ENCODE results near the gene IL12RB1. TPM values are rescaled to one million over a fixed set of nuclear protein-coding genes. Genes with fewer than 3 reads are reported as not detected.

IL12RB1 gene
- total RNA-seq, 1 experiment from 2014 or later, result 0.36 TPM

GRCh38 chr19:18074192-18074591 is 12.5 kb downstream of the IL12RB1 start:
- TF ChIP-seq CTCF (IDR thresholded peaks at IDR 0.05), result no peak
- no peak for TF ChIP-seq REST (IDR thresholded peaks at IDR 0.05; ENCODE audit: insufficient read depth in 1 of 2, low read depth in 2 of 2, low read length in 1 of 2)
- no peak for TF ChIP-seq SIN3A (IDR thresholded peaks at IDR 0.05; ENCODE audit: borderline replicate concordance, insufficient read depth, low read depth, low read length)
- TF ChIP-seq TCF7L2 (IDR thresholded peaks at IDR 0.05; ENCODE audit: low read depth, low read length), result no peak
- no peak for TF ChIP-seq POLR2AphosphoS5 (IDR thresholded peaks at IDR 0.05; ENCODE audit: low read depth, low read length)
- Histone ChIP-seq H3K27me3 (ENCODE audit: control insufficient read depth, insufficient read depth, low read length) (no peaks in the 10 kb centered on the region), H3K4me1 (ENCODE audit: control insufficient read depth, insufficient read depth, low read length) (no peaks in the 10 kb centered on the region), H3K4me3 (ENCODE audit: low read depth in 2 of 2, low read length in 2 of 2) (no peak overlapping the region), H3K27ac (ENCODE audit: low read length) (no peak overlapping the region), H3K9me3 (ENCODE audit: control insufficient read depth, insufficient read depth, low read depth, low read length) (no peaks in the 10 kb centered on the region), H3K36me3 (ENCODE audit: control insufficient read depth, insufficient read depth, low read length) (no peaks in the 10 kb centered on the region)
- intact Hi-C loops (cut with micrococcal nuclease; ENCODE audit: unreplicated experiment), result no loop called here
- in situ Hi-C loops (cut with HindIII; ENCODE audit: low pct_unique_long_range_greater_than_20kb, low sequenced_read_pairs), result no loop called here
- no TSS peak for BruUV-seq (replicated peaks)
- POLR2A ChIA-PET, result no interaction called here
- CTCF ChIA-PET, result interaction anchor here (0.6 kb wide), 1 partner anchor 108 kb away, joined by 3 read pairs; no protein-coding TSS in a partner anchor
- ATAC-seq, result peak; percentile 78; the same call in 1 of the 2 replicates
- DNase-seq (ENCODE audit: low read depth, low spot score), result no peak

- in situ Hi-C loops (cut with HindIII; ENCODE audit: low pct_unique_long_range_greater_than_20kb, low sequenced_read_pairs), result no loop called here
Measured at GRCh38 chr19:18073197-18073596, 13.5 kb downstream of the IL12RB1 start.

More at GRCh38 chr19:18073197-18073596, 13.5 kb downstream of the IL12RB1 start:
- no peaks in the 10 kb centered on the region for H3K27me3 ChIP-seq (ENCODE audit: control insufficient read depth, insufficient read depth, low read length)
- H3K9me3 ChIP-seq (ENCODE audit: control insufficient read depth, insufficient read depth, low read depth, low read length), result no peaks in the 10 kb centered on the region
- intact Hi-C loops (cut with micrococcal nuclease; ENCODE audit: unreplicated experiment), result no loop called here
- TF ChIP-seq TCF7L2 (IDR thresholded peaks at IDR 0.05; ENCODE audit: low read depth, low read length), result no peak
- no peak for TF ChIP-seq SIN3A (IDR thresholded peaks at IDR 0.05; ENCODE audit: borderline replicate concordance, insufficient read depth, low read depth, low read length)
- no peak for TF ChIP-seq REST (IDR thresholded peaks at IDR 0.05; ENCODE audit: insufficient read depth in 1 of 2, low read depth in 2 of 2, low read length in 1 of 2)
- TF ChIP-seq CTCF (IDR thresholded peaks at IDR 0.05), result no peak
- TF ChIP-seq POLR2AphosphoS5 (IDR thresholded peaks at IDR 0.05; ENCODE audit: low read depth, low read length), result no peak
- no peaks in the 10 kb centered on the region for H3K36me3 ChIP-seq (ENCODE audit: control insufficient read depth, insufficient read depth, low read length)
- ChIA-PET CTCF (no interaction called here), POLR2A (no interaction called here)
- H3K4me1 ChIP-seq (ENCODE audit: control insufficient read depth, insufficient read depth, low read length), result no peaks in the 10 kb centered on the region
- ATAC-seq, result no peak
- no peak overlapping the region for H3K27ac ChIP-seq (ENCODE audit: low read length)
- H3K4me3 ChIP-seq (ENCODE audit: low read depth in 2 of 2, low read length in 2 of 2), result no peak overlapping the region
- no peak for DNase-seq (ENCODE audit: low read depth, low spot score)
- no TSS peak for BruUV-seq (replicated peaks)
